Endothelial cell of umbilical vein (primary cell): Measurements from ENCODE around the gene PCSK6. TPM values are rescaled to one million over a fixed set of nuclear protein-coding genes. Genes with fewer than 3 reads are reported as not detected.
A peak's percentile ranks its signal among the peaks of the same experiment; 100 is the strongest.

ENCODE experiments used
- BruUV-seq: library from RNA; stranded (reverse); fragments of 400-500 nt; replicated peaks from 2 replicates; lab custom pipeline; 2021; lab: Mats Ljungman, UMichigan
- CTCF ChIA-PET: fragments of 300-600, 350-600 bp; sonication (Branson Sonifier 250); formaldehyde crosslinking; loops from one replicate; lab custom pipeline; 2021; ENCODE audit warnings: antibody characterized with exemption, inconsistent platforms; lab: Charles Lee
- POLR2A ChIA-PET: fragments of 300-600, 350-600 bp; sonication (Branson Sonifier 250); formaldehyde crosslinking; loops from one replicate; lab custom pipeline; 2021; ENCODE audit warnings: antibody characterized with exemption, inconsistent platforms; lab: Charles Lee
- DNase-seq: peaks from one replicate; pipeline ENCODE4 v3.0.0-alpha.2; 2011; ENCODE audit warnings: low read depth, low spot score
- FAIRE-seq: peaks from 2 replicates; lab custom pipeline; 2011; peaks lifted over from hg19 to GRCh38; lab: Jason Lieb, UNC
- H2AFZ ChIP-seq: 2 replicates; pipeline ENCODE4 v1.6.0; 2012; ENCODE audit warnings: low read depth, low read length, control low read depth, inconsistent platforms
- H3K27ac ChIP-seq: 2 replicates; pipeline ENCODE4 v1.5.1; 2011; ENCODE audit warnings: low read depth, mild to moderate bottlenecking, control low read depth, low read length, moderate library complexity; ENCODE audit not compliant: insufficient read depth
- H3K27me3 ChIP-seq, 2 experiments: 2 replicates each; pipeline versions ENCODE4 v1.6.0 to v1.6.1; 2011; ENCODE audit warnings: low read length in 2 of 2, mixed read lengths in 1 of 2; ENCODE audit not compliant: control insufficient read depth in 2 of 2, insufficient read depth in 2 of 2
- H3K36me3 ChIP-seq, 2 experiments: 2 replicates in 1 of 2; 3 replicates in 1 of 2; pipeline ENCODE4 v1.5.1; 2011; ENCODE audit warnings: low read length in 2 of 2, mild to moderate bottlenecking in 1 of 2, moderate library complexity in 1 of 2; ENCODE audit not compliant: control insufficient read depth in 2 of 2, insufficient read depth in 2 of 2; ENCODE audit errors: extremely low read depth in 1 of 2
- H3K4me1 ChIP-seq: 3 replicates; pipeline ENCODE4 v1.5.1; 2011; ENCODE audit warnings: mild to moderate bottlenecking, low read length; ENCODE audit not compliant: control insufficient read depth, insufficient read depth; ENCODE audit errors: extremely low read depth
- H3K4me2 ChIP-seq: 2 replicates; pipeline ENCODE4 v1.6.1; 2011; ENCODE audit warnings: low read length, control low read depth, mixed read lengths; ENCODE audit not compliant: insufficient read depth
- H3K4me3 ChIP-seq, 3 experiments: fragments of 200-600 bp in 1 of 3; sonication (generic), shearing (Covaris generic) in 1 of 3; replicated peaks in 1 of 3; 2 replicates each; pipeline ENCODE4 v1.5.1; 2011 to 2016; ENCODE audit warnings: control low read depth in 3 of 3, low read length in 3 of 3, mild to moderate bottlenecking in 2 of 3, inconsistent platforms in 1 of 3, low read depth in 1 of 3, moderate library complexity in 1 of 3; ENCODE audit not compliant: insufficient read depth in 1 of 3
- H3K79me2 ChIP-seq: 2 replicates; pipeline ENCODE4 v1.6.0; 2012; ENCODE audit warnings: low read length, inconsistent platforms; ENCODE audit not compliant: control insufficient read depth, insufficient read depth
- H3K9ac ChIP-seq: replicated peaks from 2 replicates; pipeline ENCODE3; 2011; ENCODE audit warnings: low read length, control low read depth; ENCODE audit not compliant: insufficient read depth; ENCODE audit errors: extremely low read depth
- H3K9me1 ChIP-seq: replicated peaks from 3 replicates; pipeline ENCODE4 v1.6.0; 2011; ENCODE audit warnings: mild to moderate bottlenecking, low read length; ENCODE audit not compliant: control insufficient read depth, insufficient read depth; ENCODE audit errors: extremely low read depth
- H3K9me3 ChIP-seq: replicated peaks from 2 replicates; pipeline ENCODE4 v1.5.1; 2012; ENCODE audit warnings: low read length, inconsistent platforms; ENCODE audit not compliant: control insufficient read depth, insufficient read depth
- H4K20me1 ChIP-seq: replicated peaks from 2 replicates; pipeline ENCODE3; 2011; ENCODE audit warnings: mild to moderate bottlenecking, low read length; ENCODE audit not compliant: control insufficient read depth, insufficient read depth; ENCODE audit errors: extremely low read depth
- CTCF ChIP-seq, 2 donors: IDR thresholded peaks; 1 replicate in 1 of 2; 2 replicates in 1 of 2; pipeline ENCODE4 v1.5.1; 2011; ENCODE audit warnings: low read length in 2 of 2, mild to moderate bottlenecking in 2 of 2, moderate library complexity in 2 of 2, control low read depth in 1 of 2, inconsistent platforms in 1 of 2, low read depth in 1 of 2; ENCODE audit not compliant: insufficient read depth in 1 of 2; ENCODE audit errors: extremely low read depth in 1 of 2
- EZH2 ChIP-seq: IDR thresholded peaks from 2 replicates; pipeline ENCODE4 v1.6.1; 2012; ENCODE audit warnings: borderline replicate concordance, low read depth, mild to moderate bottlenecking, moderate library complexity, low read length, inconsistent platforms; ENCODE audit not compliant: severe bottlenecking
- FOS ChIP-seq: IDR thresholded peaks from 2 replicates; pipeline ENCODE4 v1.6.1; 2011; ENCODE audit warnings: mild to moderate bottlenecking, low read length, moderate library complexity, borderline replicate concordance; ENCODE audit not compliant: insufficient read depth
- GATA2 ChIP-seq: IDR thresholded peaks from 2 replicates; pipeline ENCODE4 v1.7.0; 2011; ENCODE audit warnings: low read depth, mild to moderate bottlenecking, moderate library complexity, mixed read lengths, low read length; ENCODE audit not compliant: insufficient read length, insufficient read depth
- JUN ChIP-seq: IDR thresholded peaks from 2 replicates; pipeline ENCODE4 v1.6.1; 2011; ENCODE audit warnings: borderline replicate concordance, low read depth; ENCODE audit not compliant: insufficient read length, insufficient read depth
- MYC ChIP-seq: IDR thresholded peaks from one replicate; pipeline ENCODE4 v1.6.1; 2011; ENCODE audit warnings: mild to moderate bottlenecking, low read depth, low read length
- POLR2A ChIP-seq: IDR thresholded peaks from 2 replicates; pipeline ENCODE4 v1.6.1; 2012; ENCODE audit warnings: low read depth, mild to moderate bottlenecking, control low read depth, low read length
- POLR2AphosphoS5 ChIP-seq: IDR thresholded peaks from 2 replicates; pipeline ENCODE4 v1.6.1; 2012; ENCODE audit warnings: low read depth, mild to moderate bottlenecking, control low read depth, low read length, moderate library complexity; ENCODE audit not compliant: insufficient read depth
- dilution Hi-C: fragments of 300-500 bp; cut with MboI; formaldehyde crosslinking; loops from one replicate; pipeline ENCODE4 v1.15.0; 2019; ENCODE audit warnings: low sequenced_read_pairs; ENCODE audit not compliant: extremely low pct_ligation_motif_present
- intact Hi-C: fragments of 100-400 bp; cut with micrococcal nuclease; formaldehyde crosslinking; loops from one replicate; pipeline ENCODE4 v1.10.0; 2022
- polyA plus RNA-seq, 4 experiments: library from polyadenylated mRNA; depleted of rRNA in 3 of 4; stranded (reverse) in 3 of 4; unstranded in 1 of 4; fragments of >200 nt; gene quantifications; 2 replicates each; pipeline versions ENCODE4 v1.2.1 to v1.2.3, GENCODE V29; 2011 to 2012; ENCODE audit warnings: missing spikeins in 1 of 4
- total RNA-seq: library from RNA; stranded (reverse); gene quantifications from 2 replicates; pipeline ENCODE4 v1.2.3, GENCODE V29; 2021
- TF ChIP-seq, protein P1 (sequence below): IDR thresholded peaks from 2 replicates; pipeline ENCODE4 v1.6.1; 2011; ENCODE audit not compliant: insufficient read depth, insufficient read length

The PCSK6 gene
- total and polyA plus RNA-seq, 2 donors (not counting 3 experiments of a cell fraction or from before 2014, with no cell fraction given) = 0.18 to 0.69 TPM

DNA sequence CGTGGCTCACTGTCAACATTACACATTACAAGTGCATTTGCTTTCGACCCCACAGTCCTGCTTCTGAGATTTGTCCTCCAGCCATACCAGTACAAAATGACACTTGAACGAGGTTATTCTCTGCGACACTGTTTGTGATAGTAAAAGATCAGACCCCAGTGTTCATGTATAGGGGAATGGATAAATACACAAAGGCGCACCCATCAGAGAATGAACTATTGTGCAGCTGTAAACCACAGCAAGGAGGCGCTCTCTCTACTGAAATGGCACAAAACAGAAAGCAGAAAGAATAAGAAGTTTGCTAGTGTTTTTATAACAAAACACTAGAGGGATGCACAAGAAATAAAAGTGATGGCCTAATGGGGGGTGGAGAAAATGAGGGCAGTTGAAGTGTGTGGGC, 232.8 kb downstream of the PCSK6 start:
- no peak for FAIRE-seq
- POLR2A ChIA-PET = no interaction called here
- Histone ChIP-seq H3K9ac (no peak overlapping the region), H3K4me1 (peaks cover 17% of the 10 kb centered on the region), H3K4me2 (no peak overlapping the region), H3K27me3 (peaks cover 0 to under 1% of the 10 kb centered on the region in 2 experiments), H4K20me1 (no peaks in the 10 kb centered on the region), H3K9me3 (no peaks in the 10 kb centered on the region), H3K4me3 (no peak overlapping the region), H3K36me3 (no peaks in the 10 kb centered on the region), H3K79me2 (no peaks in the 10 kb centered on the region), H3K27ac (no peak overlapping the region), H2AFZ (no peak overlapping the region), H3K9me1 (no peaks in the 10 kb centered on the region)
- dilution Hi-C loops (no loop called here), intact Hi-C loops (loop anchor here (5.0 to 10.0 kb wide), 2 partner anchors 184 to 652 kb away; partner anchors contain the start of genes ASB7 and LINS1)
- no peak for DNase-seq
- no TSS peak for BruUV-seq
- no peak for TF ChIP-seq POLR2A
- no peak for TF ChIP-seq POLR2AphosphoS5
- TF ChIP-seq, protein P1, sequence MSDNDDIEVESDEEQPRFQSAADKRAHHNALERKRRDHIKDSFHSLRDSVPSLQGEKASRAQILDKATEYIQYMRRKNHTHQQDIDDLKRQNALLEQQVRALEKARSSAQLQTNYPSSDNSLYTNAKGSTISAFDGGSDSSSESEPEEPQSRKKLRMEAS = no peak
- TF ChIP-seq GATA2 = no peak
- TF ChIP-seq EZH2 = no peak
- no peak for TF ChIP-seq JUN
- TF ChIP-seq MYC = no peak
- no peak for TF ChIP-seq FOS
- peak in 1 of 2 donors; percentile 15 for TF ChIP-seq CTCF (IDR thresholded peaks at IDR 0.05; ENCODE audit: extremely low read depth in 1 of 2, insufficient read depth in 1 of 2, low read depth in 1 of 2, low read length in 2 of 2)
- CTCF ChIA-PET = interaction anchor here (0.7 to 2.8 kb wide), 9 partner anchors 11 to 248 kb away, joined by 3 to 68 read pairs (median 7); no protein-coding TSS in a partner anchor
